ENCODE measurements around the gene EIPR1.
"Not testable (repeated sequence)": the region's sequence is repeated elsewhere in the genome, so short reads cannot be mapped to it uniquely, and the experiment has no call there.

The EIPR1 gene

DNA sequence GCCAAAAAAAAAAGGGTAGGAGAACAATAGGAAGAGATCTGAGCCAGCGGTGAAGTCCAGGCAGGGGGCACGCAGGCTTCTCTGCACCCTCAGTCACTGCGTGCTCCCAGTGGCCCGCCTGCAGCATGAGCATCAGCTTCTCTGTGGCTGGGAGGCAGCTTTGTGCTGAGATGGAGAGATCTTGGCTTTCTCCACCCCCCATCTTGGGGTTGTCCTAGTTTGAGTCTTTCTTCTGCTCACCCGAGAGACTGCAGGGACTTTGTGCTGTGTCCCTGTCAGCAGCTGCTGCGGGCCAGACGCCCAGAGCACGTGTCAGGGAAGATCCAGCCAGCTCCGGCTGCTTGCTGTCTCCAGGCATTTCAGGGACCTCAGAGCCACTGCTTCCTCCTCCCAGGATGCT, 22.2 kb upstream of the EIPR1 start:
- DNase-seq = no peak

- no peak for DNase-seq
Observed at GRCh38 chr2:3399381-3399780, 21.8 kb upstream of the EIPR1 start.

DNA sequence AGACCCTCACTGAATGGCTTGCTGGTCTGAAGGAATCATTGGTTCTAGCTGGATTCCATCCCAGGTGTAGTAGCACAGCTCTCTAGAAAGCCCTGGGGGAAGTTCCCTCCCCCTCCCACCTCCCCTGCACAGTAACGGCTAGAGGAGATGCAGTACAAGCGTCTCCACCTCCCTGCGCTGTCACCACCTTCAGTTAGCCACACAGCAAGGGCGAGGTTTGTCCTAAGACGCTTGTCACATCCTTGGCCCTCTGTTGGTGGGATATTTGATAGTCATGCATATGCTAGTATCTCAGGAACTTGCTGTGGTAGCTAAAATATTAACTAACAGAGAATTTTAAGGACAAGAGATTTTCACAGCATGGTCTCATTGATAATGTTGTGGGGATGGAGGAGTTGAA, 21.2 kb upstream of the EIPR1 start:
- DNase-seq = no peak

- no peak for DNase-seq
Observed at GRCh38 chr2:3396920-3397559, 19.4 kb upstream of the EIPR1 start.

- no peak for DNase-seq
Observed at GRCh38 chr2:3392216-3392615, 14.6 kb upstream of the EIPR1 start.

DNA sequence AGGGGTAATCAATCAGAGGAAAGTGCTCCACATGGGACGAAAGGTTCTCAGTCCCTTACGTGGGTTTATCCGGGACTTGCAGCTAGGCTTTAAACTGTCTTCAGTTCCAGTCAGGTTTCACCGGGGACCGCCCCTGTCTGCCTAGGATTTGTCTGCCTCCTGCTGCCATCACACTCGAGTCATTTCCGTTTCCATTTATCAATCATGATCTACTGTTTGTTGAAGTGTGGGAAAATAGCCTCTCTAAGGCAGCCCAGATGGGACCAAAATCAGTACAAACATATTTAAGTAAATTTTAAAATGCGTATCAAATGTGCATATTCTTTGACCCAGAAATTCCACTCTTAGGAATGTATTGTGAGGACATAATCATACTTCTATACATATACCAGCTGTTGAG, 12.4 kb upstream of the EIPR1 start:
- no peak for DNase-seq

DNA sequence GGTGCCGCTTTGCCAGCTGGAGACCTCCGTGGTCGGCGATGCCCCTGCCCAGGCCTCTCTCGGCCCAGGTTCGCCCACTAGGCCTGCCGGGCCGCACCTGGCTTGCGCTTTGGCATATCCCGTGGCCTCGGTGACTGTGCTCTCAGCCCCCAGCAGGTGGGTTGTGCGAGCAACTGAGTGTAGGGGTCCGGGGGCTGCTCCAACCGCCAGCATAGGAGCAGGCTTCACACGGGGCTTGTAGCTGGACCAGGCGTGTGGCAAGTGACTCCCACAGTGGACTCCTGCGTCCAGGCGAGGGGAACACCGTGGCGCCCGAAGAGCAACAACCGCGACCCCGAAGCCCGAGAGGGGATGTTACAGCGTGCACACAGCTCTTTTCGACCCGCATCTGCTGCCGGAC, 11.6 kb upstream of the EIPR1 start:
- DNase-seq = no peak

DNA sequence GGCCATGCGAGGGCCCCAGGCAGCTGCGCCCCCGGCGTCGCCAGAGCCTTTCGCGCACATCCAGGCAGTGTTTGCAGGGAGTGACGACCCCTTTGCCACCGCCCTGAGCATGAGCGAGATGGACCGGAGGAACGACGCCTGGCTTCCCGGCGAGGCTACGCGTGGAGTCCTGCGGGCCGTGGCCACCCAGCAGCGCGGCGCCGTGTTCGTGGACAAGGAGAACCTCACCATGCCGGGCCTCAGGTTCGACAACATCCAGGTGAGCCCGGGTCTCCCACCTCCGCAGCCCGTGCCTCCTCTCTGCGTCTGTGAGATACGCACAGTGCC, 10.8 kb upstream of the EIPR1 start:
- no peak for DNase-seq

DNA sequence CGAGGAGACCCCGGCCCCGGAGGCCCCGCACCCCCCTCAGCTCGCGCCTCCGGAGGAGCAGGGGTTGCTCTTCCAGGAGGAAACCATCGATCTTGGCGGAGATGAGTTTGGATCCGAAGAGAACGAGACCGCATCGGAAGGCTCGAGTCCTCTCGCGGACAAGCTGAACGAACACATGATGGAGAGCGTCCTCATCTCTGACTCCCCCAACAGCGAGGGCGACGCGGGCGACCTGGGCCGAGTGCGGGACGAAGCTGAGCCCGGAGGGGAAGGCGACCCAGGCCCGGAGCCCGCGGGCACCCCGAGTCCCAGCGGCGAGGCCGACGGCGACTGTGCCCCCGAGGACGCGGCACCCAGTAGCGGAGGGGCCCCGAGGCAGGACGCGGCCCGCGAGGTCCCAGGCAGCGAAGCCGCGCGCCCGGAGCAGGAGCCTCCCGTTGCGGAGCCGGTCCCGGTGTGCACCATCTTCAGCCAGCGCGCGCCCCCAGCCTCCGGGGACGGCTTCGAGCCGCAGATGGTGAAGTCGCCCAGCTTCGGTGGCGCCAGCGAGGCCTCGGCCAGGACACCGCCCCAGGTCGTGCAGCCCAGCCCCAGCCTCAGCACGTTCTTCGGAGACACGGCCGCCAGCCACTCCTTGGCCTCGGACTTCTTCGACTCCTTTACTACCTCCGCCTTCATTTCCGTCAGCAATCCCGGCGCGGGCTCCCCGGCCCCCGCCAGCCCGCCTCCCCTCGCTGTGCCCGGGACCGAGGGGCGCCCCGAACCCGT, 10.2 kb upstream of the EIPR1 start:
- no peak for DNase-seq

- no peak for DNase-seq
Observed at GRCh38 chr2:3387011-3387410, 9.4 kb upstream of the EIPR1 start.

DNA sequence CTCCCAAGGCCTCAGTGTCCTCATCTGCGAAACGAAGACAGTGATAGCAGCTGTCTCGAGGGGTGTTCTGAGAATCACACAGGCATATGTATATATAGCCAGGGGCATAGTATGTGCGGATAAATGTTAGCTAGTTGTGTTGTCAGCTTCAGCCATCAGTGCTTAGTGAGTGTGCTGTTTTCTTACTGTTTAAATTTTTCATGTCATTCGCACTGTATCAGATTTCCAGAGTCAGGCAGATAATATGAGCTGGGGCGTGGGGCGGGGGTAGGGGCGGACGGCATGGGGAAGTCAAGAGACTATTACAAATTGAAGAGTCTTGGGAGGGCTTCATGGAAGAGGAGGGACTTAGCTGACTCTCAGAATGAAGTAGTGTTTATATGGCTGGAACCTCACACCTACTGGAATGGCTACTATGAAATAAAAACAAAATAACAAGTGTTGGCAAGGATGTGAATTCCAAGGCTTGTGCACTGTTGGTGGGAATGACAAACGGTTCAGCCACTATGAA, 8.9 kb upstream of the EIPR1 start:
- no peak for DNase-seq

GRCh38 chr2:3379647-3380534, 2.3 kb upstream of the EIPR1 start, which contains the start of gene TRAPPC12:
Gene TRAPPC12 (plus strand): TSS chr2:3379694. CDS start chr2:3387624, 7,930 bp downstream.
- DNase-seq = peak; percentile 91

DNA sequence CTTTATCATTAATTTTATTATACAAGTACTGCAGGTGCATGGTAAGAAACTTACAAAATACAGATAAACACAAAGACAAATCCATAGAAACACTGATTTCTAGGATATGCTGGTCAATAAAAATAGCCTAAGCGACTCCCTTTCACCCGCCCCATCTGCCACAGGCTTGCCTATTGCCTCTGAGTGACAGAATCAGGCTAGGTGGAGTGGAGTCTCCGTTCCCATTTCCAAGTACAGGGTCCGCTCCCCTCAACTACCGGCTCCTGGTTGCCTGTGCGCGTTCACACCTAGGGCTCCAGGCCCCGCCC, 1.7 kb upstream of the EIPR1 start:
- DNase-seq = no peak

GRCh38 chr2:3377279-3377611, 373 bp downstream of the EIPR1 start:
- peak; percentile 51 for DNase-seq

DNA sequence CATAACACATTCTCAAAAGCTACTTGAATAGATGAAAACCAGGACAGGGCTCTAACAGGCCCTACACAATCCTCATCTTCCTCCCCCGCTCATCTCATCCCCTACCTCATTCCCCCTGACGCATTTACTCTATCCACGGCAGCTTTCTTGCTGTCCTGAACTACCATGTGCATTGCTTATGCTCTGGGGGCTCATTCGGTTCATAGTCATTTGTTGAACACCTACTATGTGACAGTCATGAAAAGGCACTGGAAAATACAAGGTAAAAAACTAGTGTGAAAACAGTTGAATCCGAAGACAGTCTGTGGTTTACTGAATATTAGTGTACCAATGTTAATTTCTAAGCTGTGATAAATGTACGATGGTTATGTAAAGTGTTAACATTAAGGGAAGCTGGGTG, 797 bp downstream of the EIPR1 start:
- no peak for DNase-seq

GRCh38 chr2:3369340-3370181, 8.1 kb downstream of the EIPR1 start:
- DNase-seq = not testable (repeated sequence)

GRCh38 chr2:3368261-3368722, 9.3 kb downstream of the EIPR1 start:
- no peak for DNase-seq

DNA sequence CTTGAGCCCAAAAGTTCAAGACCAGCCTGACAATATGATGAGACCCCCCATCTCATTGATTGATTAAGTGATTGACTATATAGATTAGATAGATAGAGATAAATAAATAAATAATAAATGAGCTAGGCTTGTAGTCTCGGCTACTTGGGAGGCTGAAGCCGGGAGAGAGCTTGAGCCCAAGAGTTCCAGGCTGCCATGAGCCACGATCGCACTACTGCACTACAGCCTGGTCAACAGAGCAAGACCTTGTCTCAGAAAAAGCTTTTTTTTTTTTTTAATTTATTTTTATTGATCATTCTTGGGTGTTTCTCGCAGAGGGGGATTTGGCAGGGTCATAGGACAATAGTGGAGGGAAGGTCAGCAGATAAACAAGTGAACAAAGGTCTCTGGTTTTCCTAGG, 12.4 kb downstream of the EIPR1 start:
- no peak for DNase-seq

GRCh38 chr2:3361518-3362389, 15.9 kb downstream of the EIPR1 start:
- no peak for DNase-seq

DNA sequence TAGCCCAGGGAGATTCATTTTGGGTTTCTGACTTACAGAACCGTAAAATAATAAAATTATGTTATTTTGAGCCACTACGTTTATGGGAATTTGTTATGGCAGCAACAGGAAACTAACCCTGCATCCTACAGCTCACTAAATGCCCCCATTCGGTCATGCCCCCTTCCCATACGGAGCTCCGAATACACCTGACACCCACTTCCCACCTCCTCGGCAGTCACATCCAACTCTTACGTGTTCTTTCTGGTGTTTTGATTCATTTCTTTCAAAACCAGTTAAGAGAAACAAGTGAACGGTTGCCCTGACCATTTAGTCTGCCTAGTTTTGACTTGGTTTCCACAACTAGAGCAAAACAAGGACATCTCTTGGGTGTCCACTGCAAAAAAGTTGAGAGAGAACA, 19.7 kb downstream of the EIPR1 start:
- no peak for DNase-seq

- not testable (repeated sequence) for DNase-seq
Observed at GRCh38 chr2:3357446-3357845, 20.2 kb downstream of the EIPR1 start.

DNA sequence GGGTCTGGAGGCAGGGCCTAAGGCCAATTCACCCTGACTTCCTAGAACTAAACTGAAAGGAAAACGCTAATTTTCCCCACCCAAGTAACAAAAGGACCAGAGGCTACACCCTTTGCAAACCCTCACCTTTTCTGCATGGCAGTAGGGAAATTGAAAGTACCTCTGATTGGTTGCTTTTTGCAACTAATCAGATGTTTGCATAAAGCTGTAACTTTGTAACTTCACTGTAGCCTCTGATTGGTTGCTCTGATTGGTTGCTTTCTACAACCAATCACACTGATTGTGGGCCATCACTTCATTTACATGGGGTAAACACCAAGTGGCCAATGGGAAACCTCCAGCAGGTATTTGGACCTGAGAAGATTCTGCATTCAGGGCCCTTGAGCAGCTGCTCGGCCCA, 20.8 kb downstream of the EIPR1 start:
- DNase-seq = no peak
